Measurements from ENCODE around the gene UMAD1. TPM values are rescaled to one million over a fixed set of nuclear protein-coding genes. Genes with fewer than 3 reads are reported as not detected.

The UMAD1 gene
- polyA plus RNA-seq, 3 donors, result 6.2 to 22.7 (median 18.6) TPM

DNA sequence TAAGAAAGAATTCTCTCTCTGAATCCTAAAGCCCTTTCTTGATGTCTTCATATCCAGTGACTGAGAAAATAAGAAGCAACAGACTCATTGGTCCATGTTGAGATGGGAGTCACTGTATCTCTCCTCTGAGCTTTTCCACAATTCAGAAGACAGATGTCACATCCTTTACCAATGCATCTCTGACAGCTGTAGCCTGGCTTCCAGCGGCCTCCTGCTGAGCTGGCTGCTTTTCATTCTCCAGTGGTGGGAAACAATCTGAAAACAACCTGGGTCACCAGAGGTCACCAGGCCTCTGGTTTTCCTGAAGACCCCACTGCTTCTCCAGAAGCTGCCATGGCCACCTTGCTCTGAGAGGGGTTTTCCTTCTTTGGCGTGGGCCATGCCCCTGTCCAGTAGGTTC, 96.1 kb downstream of the UMAD1 start:
- DNase-seq, result no peak
- Mint-ChIP-seq H3K27ac (no peak overlapping the region), H3K4me1 (no peaks in the 10 kb centered on the region)

GRCh38 chr7:7737674-7738073, 97.1 kb downstream of the UMAD1 start:
- H3K36me3 ChIP-seq (replicated peaks in 1 of 2; ENCODE audit: control insufficient read depth in 1 of 2, insufficient read depth in 2 of 2, low read length in 2 of 2), result no peaks in the 10 kb centered on the region
- no peak overlapping the region for H3K4me3 ChIP-seq (replicated peaks in 1 of 3; ENCODE audit: low read depth in 2 of 3, low read length in 3 of 3)
- Mint-ChIP-seq H3K27me3 (ENCODE audit: low read depth in 3 of 3) (no peaks in the 10 kb centered on the region), H3K4me3 (no peak overlapping the region), H3K9me3 (no peaks in the 10 kb centered on the region), H3K27ac (no peak overlapping the region), H3K36me3 (no peaks in the 10 kb centered on the region), H3K4me1 (no peaks in the 10 kb centered on the region)
- no peaks in the 10 kb centered on the region for H3K27me3 ChIP-seq (ENCODE audit: control insufficient read depth in 2 of 2, insufficient read depth in 2 of 2, low read length in 2 of 2)
- no peaks in the 10 kb centered on the region for H4K20me1 ChIP-seq (ENCODE audit: insufficient read depth, low read length)
- DNase-seq, result no peak
- no peaks in the 10 kb centered on the region for H3K4me1 ChIP-seq (ENCODE audit: control insufficient read depth in 1 of 2, insufficient read depth in 2 of 2, low read length in 2 of 2)
- no peak overlapping the region for H3K4me2 ChIP-seq (replicated peaks; ENCODE audit: extremely low read depth, low read length, poor library complexity, severe bottlenecking)
- no peak overlapping the region for H2AFZ ChIP-seq (ENCODE audit: insufficient read depth, low read depth, low read length, poor library complexity, severe bottlenecking)
- no peaks in the 10 kb centered on the region for H3K9me3 ChIP-seq (replicated peaks in 1 of 2; ENCODE audit: control insufficient read depth in 1 of 2, insufficient read depth in 1 of 2, low read length in 2 of 2)
- no peaks in the 10 kb centered on the region for H3K79me2 ChIP-seq (ENCODE audit: insufficient read depth, low read length)
- no peak overlapping the region for H3K9ac ChIP-seq (ENCODE audit: insufficient read depth, low read length, poor library complexity, severe bottlenecking)
- TF ChIP-seq CTCF (IDR thresholded peaks at IDR 0.05), result no peak
- intact Hi-C loops (cut with micrococcal nuclease), result no loop called here
- H3K27ac ChIP-seq (ENCODE audit: low read depth in 1 of 2, low read length in 2 of 2), result no peak overlapping the region

More for the DNA sequence above, 96.1 kb downstream of the UMAD1 start:
- H4K20me1 ChIP-seq (ENCODE audit: insufficient read depth, low read length), result no peaks in the 10 kb centered on the region
- H3K4me3 ChIP-seq (replicated peaks in 1 of 3; ENCODE audit: low read depth in 2 of 3, low read length in 3 of 3), result no peak overlapping the region
- intact Hi-C loops (cut with micrococcal nuclease), result no loop called here
- H3K79me2 ChIP-seq (ENCODE audit: insufficient read depth, low read length), result no peaks in the 10 kb centered on the region
- H3K4me2 ChIP-seq (replicated peaks; ENCODE audit: extremely low read depth, low read length, poor library complexity, severe bottlenecking), result no peak overlapping the region
- TF ChIP-seq CTCF (IDR thresholded peaks at IDR 0.05), result no peak
- H3K36me3 Mint-ChIP-seq, result no peaks in the 10 kb centered on the region
- H2AFZ ChIP-seq (ENCODE audit: insufficient read depth, low read depth, low read length, poor library complexity, severe bottlenecking), result no peak overlapping the region
- H3K4me3 Mint-ChIP-seq, result no peak overlapping the region
- H3K27me3 Mint-ChIP-seq (ENCODE audit: low read depth in 3 of 3), result no peaks in the 10 kb centered on the region
- no peak overlapping the region for H3K27ac ChIP-seq (ENCODE audit: low read depth in 1 of 2, low read length in 2 of 2)
- H3K9me3 ChIP-seq (replicated peaks in 1 of 2; ENCODE audit: control insufficient read depth in 1 of 2, insufficient read depth in 1 of 2, low read length in 2 of 2), result no peaks in the 10 kb centered on the region
- H3K9ac ChIP-seq (ENCODE audit: insufficient read depth, low read length, poor library complexity, severe bottlenecking), result no peak overlapping the region
- no peaks in the 10 kb centered on the region for H3K9me3 Mint-ChIP-seq
- no peaks in the 10 kb centered on the region for H3K36me3 ChIP-seq (replicated peaks in 1 of 2; ENCODE audit: control insufficient read depth in 1 of 2, insufficient read depth in 2 of 2, low read length in 2 of 2)
- no peaks in the 10 kb centered on the region for H3K4me1 ChIP-seq (ENCODE audit: control insufficient read depth in 1 of 2, insufficient read depth in 2 of 2, low read length in 2 of 2)
- 100% methylated on average over 1 of the region's 2 CpGs for WGBS (ENCODE audit: insufficient coverage)
- H3K27me3 ChIP-seq (ENCODE audit: control insufficient read depth in 2 of 2, insufficient read depth in 2 of 2, low read length in 2 of 2), result no peaks in the 10 kb centered on the region

Data from CD14-positive monocyte (primary cell).